ENCODE measurements around the gene GNAI3.

- TF ChIP-seq CTCF (IDR thresholded peaks at IDR 0.05; ENCODE audit: low read depth, low read length) (no peak), POLR2A (IDR thresholded peaks at IDR 0.05; ENCODE audit: extremely low read depth, insufficient read length) (no peak)
- TF ChIP-seq, protein P1, sequence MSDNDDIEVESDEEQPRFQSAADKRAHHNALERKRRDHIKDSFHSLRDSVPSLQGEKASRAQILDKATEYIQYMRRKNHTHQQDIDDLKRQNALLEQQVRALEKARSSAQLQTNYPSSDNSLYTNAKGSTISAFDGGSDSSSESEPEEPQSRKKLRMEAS (IDR thresholded peaks at IDR 0.05; ENCODE audit: low read depth, low read length), result 0 out of 2 replicates have a peak, but pooled peaks have one; percentile 5
Observed at GRCh38 chr1:109659997-109660690, 111.7 kb downstream of the GNAI3 start.
